Measurements from ENCODE around the gene NIM1K. TPM values are rescaled to one million over a fixed set of nuclear protein-coding genes. Genes with fewer than 3 reads are reported as not detected.
"Not testable (repeated sequence)": the region's sequence is repeated elsewhere in the genome, so short reads cannot be mapped to it uniquely, and the experiment has no call there.

Gene NIM1K
- total RNA-seq, 1 experiment from 2014 or later, result 0.10 TPM

DNA sequence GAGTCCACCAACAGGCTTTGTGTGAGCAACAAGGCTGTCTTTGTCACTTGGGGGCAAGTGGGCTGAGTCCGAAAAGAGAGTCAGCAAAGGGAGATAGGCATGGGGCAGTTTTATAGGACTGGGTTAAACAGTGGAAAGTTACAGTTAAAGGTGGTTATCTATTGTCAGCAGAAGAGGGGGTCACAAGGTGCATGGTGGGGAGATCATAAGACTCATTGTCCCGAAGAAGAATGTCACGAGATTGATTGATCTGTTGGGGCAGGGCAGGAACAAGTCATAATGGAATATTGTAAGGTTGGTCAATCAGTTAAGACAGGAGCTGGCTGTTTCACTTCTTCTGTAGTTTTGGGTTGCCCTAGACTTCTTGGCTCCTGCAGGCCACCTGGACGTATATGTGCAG lies 128.8 kb downstream of the NIM1K start:
- DNase-seq (ENCODE audit: low read depth), result no peak
- in situ Hi-C loops (cut with HindIII; ENCODE audit: low pct_unique_long_range_greater_than_20kb, low sequenced_read_pairs), result no loop called here

DNA sequence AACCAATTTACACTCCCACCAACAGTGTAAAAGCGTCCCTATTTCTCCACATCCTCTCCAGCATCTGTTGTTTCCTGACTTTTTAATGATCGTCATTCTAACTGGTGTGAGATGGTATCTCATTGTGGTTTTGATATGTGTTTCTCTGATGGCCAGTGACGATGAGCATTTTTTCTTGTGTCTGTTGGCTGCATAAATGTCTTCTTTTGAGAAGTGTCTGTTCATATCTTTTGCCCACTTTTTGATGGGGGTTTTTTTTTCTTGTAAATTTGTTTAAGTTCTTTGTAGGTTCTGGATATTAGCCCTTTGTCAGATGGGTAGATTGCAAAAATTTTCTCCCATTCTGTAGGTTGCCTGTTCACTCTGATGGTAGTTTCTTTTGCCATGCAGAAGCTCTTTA lies 131.5 kb downstream of the NIM1K start:
- in situ Hi-C loops (cut with HindIII; ENCODE audit: low pct_unique_long_range_greater_than_20kb, low sequenced_read_pairs); DNase-seq (ENCODE audit: low read depth): not testable (repeated sequence)

DNA sequence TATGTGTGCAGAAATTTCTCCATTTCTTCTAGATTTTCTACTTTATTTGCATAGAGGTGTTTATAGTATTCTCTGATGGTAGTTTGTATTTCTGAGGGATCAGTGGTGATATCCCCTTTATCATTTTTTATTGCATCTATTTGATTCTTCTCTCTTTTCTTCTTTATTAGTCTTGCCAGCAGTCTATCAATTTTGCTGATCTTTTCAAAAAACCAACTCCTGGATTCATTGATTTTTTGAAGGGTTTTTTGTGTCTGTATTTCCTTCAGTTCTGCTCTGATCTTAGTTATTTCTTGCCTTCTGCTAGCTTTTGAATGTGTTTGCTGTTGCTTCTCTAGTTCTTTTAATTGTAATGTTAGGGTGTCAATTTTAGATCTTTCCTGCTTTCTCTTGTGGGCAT lies 133.6 kb downstream of the NIM1K start:
- in situ Hi-C loops (cut with HindIII; ENCODE audit: low pct_unique_long_range_greater_than_20kb, low sequenced_read_pairs); DNase-seq (ENCODE audit: low read depth): not testable (repeated sequence)

Other genes starting within 250 kb of the NIM1K start
- 1.7 TPM in 1 of 2 replicates, not detected in the other for gene ANXA2R, start 151.9 kb upstream of the NIM1K start, total RNA-seq (2014; rRNA removed; shearing (Covaris generic); ENCODE audit: low replicate concordance)
- gene ZNF131, start 71.3 kb upstream of the NIM1K start, total RNA-seq (2014; rRNA removed; shearing (Covaris generic); ENCODE audit: low replicate concordance), result 29.9 and 41.8 TPM in 2 replicates
- gene HMGCS1, start 121.2 kb downstream of the NIM1K start, total RNA-seq (2014; rRNA removed; shearing (Covaris generic); ENCODE audit: low replicate concordance), result 14.9 and 16.3 TPM in 2 replicates
- gene CCL28, start 220.2 kb downstream of the NIM1K start, total RNA-seq (2014; rRNA removed; shearing (Covaris generic); ENCODE audit: low replicate concordance), result 4.8 and 8.2 TPM in 2 replicates

Measured in Caki2 (cell line).